NK-92 treated with Interleukin-12 subunit alpha and Interleukin-12 subunit beta, amount 100 ng/mL, for 24 hours (cell line): Measurements from ENCODE around the gene MGST1.

Experiments used
- DNase-seq: peaks from one replicate; lab custom pipeline; 2025; lab: John Stamatoyannopoulos, UW

The MGST1 gene, protein sequence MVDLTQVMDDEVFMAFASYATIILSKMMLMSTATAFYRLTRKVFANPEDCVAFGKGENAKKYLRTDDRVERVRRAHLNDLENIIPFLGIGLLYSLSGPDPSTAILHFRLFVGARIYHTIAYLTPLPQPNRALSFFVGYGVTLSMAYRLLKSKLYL

GRCh38 chr12:16347391-16348298, at the start of gene MGST1:
MGST1 (plus strand) TSS chr12:16347645; CDS start chr12:16354253, 6,608 bp downstream.
- DNase-seq, result no peak

DNA sequence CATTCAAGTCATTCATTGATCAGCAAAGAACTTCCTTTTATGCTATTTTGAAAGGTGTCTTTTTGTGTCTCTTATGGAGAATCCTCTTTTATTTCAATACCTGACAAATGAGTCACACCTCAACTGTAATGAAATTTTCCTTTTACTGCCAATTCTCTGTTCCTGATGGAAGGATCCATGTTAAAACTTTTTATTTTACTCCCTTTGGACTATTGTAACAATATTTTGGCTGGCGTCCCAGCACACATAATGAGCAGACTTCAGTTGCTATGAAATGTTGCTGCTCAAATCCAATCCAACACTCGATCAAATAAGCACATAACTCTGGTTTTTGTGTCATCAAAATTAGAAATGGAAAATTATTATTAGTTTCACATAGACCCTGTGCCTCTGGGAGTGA, 48.0 kb upstream of the MGST1 start:
- no peak for DNase-seq

- DNase-seq, result no peak
Observed at GRCh38 chr12:16300122-16300521, 47.3 kb upstream of the MGST1 start.

DNA sequence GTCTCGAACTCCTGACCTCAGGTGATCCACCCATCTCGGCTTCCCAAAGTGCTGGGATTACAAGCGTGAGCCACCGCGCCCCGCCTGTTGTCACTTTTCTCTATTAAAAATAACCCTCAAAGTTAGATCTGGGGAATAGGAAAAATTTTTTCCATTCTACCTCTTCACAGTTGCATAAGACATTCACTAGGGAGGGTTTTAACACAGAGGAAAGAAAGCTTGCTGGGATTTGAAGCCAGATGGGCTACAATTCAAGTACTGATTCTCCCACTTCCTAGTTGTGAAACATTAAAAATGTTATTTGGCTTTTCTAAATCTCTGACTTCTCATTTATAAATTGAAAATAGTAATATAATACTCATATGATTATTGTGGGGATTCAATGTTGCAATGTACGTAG, 46.7 kb upstream of the MGST1 start:
- no peak for DNase-seq

DNA sequence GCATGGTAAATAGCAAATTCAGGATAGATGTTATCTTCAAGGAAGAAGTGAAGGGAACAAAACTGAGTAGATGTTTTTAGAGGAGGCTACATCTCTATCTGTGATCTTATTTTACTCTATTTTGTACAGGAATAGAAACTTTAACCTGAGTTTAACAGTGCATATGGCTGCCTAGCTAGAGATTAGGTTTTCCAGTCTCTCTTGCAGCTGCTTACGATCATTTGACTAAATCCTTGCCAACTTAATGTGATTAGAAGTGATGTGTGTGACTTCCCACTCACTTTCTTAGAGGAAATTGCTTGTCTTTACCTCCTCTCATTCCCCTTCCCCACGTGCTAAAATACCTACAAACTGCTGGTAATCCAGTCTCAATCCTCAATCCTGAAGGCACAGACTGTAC, 43.5 kb upstream of the MGST1 start:
- DNase-seq, result no peak

- DNase-seq, result no peak
Observed at GRCh38 chr12:16307856-16308475, 39.5 kb upstream of the MGST1 start.

- DNase-seq, result no peak
Observed at GRCh38 chr12:16310934-16311333, 36.5 kb upstream of the MGST1 start.

- DNase-seq, result no peak
Observed at GRCh38 chr12:16323010-16323409, 24.4 kb upstream of the MGST1 start.

- DNase-seq, result no peak
Observed at GRCh38 chr12:16323638-16324037, 23.8 kb upstream of the MGST1 start.

DNA sequence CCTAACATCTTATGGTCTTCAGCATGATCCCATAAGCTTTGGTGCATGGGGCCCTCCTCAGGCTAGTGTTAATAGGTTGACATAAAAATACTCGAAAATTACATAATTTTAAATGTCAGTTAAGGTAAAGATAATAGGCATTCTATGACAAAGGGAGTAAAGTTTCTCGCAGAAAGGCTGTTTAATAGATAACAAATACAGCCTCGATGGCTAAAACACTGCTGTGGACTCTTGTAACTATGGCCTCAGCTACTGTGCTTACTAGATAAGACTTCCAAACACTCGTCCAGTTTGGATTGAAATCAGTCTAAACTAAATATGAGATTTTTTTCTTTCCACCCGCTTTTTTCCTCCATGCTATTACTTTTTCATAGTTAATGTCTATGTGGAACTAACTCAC, 23.2 kb upstream of the MGST1 start:
- no peak for DNase-seq

- DNase-seq, result no peak
Observed at GRCh38 chr12:16324772-16325171, 22.7 kb upstream of the MGST1 start.

DNA sequence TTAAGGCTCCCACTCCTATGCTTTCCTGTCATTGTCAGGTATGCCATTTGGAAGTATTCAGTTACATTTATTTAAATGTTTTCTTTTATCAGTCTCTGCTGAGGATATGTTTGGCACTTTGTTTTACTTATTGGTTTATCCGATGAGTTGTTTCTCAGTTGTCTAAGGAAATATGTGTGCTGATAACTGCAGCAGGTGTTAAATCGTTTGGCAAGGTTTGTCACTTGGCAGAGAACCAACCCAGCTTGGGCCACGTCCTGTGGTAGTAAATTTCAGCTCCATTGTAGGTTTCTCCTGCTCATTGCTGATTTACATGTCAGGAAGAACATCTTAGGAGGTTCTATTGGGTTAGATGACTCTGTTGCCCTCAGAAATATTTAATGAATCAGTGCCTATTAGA, 22.0 kb upstream of the MGST1 start:
- DNase-seq, result no peak

GRCh38 chr12:16327963-16328362, 19.5 kb upstream of the MGST1 start:
- no peak for DNase-seq

DNA sequence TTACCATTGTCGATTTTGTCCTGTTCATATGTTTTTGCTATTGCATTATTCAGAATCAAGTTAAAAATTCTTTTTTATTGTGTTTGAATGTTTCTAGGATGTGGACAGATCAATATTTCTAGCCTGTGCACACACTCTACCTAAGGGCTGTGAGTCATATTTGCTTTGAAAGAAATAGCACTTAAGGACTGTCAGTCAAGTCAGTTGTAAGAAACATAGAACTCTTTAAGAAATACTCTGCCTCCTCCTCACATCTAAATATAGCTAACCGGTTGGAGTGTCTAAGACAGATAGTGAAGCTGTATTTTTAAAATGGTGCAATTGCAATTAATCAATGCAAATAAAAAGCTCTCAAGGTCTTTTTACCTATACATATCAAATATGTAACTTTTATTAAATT, 17.9 kb upstream of the MGST1 start:
- no peak for DNase-seq

GRCh38 chr12:16330560-16330959, 16.9 kb upstream of the MGST1 start:
- no peak for DNase-seq

DNA sequence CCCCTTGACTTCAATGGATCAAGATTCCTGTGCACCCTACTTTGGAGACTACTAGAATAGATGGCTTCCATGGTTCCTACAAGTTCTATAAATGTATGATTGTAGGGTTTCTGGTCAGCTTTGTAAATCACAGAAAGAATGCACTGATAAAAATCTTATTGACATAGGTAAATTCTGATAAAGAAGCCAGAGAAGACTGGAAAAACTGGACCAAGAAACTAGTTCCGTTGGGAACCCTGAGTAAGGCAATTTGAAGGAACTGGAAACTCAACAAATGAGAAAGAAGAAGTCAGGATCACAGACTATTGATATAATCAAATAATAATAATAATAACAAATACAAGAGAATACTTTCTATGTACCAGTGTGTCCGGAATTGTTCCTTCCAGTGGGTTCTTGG, 15.4 kb upstream of the MGST1 start:
- DNase-seq, result no peak

- DNase-seq, result no peak
Observed at GRCh38 chr12:16335838-16336237, 11.6 kb upstream of the MGST1 start.

GRCh38 chr12:16344269-16344668, 3.2 kb upstream of the MGST1 start:
- DNase-seq, result no peak

DNA sequence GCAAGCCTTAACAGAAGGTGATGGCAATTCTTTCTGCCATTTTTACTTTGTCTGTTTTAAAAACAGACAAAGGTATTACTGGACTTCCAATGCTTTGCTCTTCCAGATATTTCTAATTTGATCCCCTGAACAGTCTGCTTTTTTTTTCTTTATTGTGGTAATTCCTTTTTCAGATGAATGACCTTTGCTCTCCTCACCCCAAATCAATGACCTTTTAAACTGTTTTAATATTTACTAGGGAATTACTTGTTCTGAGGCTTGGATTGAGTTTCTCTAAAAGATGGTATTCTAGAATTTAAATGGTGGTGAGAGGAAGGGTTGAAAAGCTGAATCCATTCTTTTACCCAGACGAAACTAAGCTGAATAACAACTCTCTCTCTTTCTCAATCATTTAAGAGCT, 2.3 kb upstream of the MGST1 start:
- no peak for DNase-seq

- no peak for DNase-seq
Observed at GRCh38 chr12:16346958-16347357, 487 bp upstream of the MGST1 start.

GRCh38 chr12:16348435-16349130, 1.1 kb downstream of the MGST1 start:
- DNase-seq, result no peak

- DNase-seq, result no peak
Observed at GRCh38 chr12:16349131-16349460, 1.7 kb downstream of the MGST1 start.

GRCh38 chr12:16350682-16351081, 3.2 kb downstream of the MGST1 start:
- no peak for DNase-seq
